Stimulated activated CD8-positive, alpha-beta memory T cell treated with anti-CD3 and anti-CD28 coated beads, Interleukin-4, amount 100 ng/mL, for 4 hours (primary cell): ENCODE results near the gene NCOA4.
"Not testable (repeated sequence)": the region's sequence is repeated elsewhere in the genome, so short reads cannot be mapped to it uniquely, and the experiment has no call there.

Source experiments
- DNase-seq, 2 donors: peaks; one replicate each; pipeline ENCODE4 v3.0.0-alpha.2; 2020; ENCODE audit warnings: low read depth in 2 of 2, low spot score in 1 of 2

Gene NCOA4

DNA sequence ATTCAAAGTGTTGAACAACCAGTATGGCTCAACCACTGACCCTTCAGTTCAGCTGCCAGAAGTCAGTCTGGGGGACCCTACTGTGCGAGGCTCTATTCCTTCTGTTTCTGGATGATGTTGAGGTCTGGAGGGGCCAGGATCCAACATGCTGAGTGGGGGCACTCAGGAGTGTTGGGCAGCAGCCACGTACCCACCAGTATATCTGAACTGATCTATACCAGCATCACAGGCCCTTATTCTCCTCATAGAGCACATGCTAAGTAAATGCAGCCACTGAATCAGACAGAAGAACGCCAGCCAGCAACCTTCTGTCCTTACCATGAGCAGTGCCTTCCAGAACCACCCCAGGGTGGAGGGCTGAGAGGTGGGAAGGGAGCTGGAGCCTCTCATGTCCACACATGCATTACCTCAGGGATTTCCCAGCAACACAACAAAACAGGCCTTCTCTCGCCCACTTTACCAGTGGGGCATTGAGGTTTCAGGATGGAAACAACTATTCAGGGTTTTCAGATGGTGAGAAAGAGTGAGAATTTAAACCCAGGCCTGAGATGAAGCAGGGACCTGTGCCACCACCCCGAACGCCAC, 22.5 kb upstream of the NCOA4 start:
- no peak for DNase-seq

DNA sequence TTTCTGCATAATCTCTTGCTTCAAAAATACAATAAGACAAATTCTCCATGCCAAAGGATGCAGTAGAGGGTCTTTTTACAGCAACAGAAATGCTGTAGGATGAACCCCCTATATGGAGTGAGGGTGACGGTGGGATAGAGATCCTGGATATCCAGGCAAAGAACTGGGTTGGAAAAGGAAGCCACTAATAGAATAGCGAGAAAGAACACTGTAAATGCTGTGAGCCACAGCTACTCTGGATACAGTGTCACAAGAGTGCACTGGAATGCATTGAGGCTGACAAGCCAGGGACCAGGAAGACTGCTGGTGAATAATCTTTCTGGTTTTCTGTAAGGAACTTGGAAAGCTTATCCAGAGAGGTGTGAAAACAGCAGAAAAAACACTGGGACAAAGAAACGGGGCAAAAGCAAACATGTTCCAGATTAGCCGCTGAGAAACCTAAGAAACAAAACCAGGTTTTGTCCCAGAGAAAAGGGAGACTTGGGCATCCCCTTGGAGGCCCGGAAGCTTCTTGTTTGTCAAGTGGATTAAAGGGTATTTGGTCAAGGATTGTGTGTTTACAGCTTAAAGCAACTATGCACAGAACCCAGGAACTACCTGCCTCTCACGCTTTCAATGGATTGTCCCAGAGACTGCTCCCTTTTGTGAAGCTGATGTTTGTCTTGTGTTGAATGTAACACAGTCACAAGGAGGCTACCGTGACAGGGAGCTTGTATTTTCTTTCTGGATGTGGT, 21.8 kb upstream of the NCOA4 start:
- no peak for DNase-seq

DNA sequence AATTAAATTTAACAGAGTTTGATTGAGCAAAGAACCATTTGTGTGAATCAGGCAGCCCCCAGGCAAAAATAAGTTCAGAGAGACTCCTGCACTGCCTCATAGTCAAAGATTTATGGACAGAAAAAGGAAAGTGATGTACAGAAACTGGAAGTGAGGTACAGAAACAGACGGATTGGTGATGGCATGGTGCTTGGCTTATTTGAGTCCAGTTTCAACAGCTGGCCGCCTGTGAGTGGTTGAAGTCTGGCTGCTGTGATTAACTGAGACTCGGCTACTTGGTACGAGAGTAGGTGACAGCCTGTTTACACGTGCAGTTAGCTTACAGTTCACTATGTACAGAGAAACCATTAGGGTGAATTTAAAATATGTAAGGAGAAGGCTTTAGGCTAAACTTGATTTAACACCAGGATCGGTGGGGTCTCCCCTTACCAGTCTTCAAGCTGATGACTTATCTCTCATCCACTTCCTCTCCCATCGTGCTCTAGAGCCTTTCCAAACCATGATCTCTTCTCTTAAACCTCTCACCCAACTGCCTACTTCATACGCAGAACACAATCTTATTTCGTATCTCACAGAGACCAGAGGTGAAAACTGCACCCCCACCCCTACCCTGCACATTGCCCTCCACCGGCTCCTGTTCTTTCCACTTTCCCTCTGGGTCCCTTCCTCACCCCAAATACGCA, 20.7 kb upstream of the NCOA4 start:
- no peak for DNase-seq

DNA sequence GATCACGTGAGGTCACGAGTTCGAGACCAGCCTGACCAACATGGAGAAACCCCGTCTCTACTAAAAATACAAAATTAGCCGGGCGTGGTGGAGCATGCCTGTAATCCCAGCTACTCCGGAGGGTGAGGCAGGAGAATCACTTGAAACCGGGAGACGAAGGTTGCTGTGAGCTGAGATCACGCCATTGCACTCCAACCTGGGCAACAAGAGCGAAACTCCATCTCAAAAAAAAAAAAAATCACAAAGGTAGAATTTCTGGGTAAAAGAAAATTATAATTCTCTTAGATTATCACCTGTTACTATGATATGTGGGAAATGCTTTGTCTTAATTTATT, 19.0 kb upstream of the NCOA4 start:
- not testable (repeated sequence) for DNase-seq

DNA sequence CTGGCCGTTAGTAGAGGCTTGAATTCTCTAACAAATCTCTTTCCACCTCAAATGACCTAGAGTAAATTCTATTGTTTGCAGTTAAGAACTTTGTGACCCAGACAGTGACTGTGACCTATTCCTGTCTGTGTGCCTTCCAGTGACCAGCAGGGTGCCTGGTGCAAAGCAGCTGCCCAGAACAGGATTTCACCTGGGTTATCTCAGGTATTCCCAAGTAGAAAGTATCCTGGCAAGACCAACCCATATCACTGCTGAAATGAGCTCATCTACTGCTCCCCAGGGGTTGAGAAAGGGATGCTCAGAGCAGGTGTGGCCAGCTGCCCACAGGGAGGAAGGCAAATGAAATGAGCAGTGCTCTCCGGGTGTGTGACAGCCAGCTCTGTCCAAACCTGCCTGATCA, 17.7 kb upstream of the NCOA4 start:
- no peak for DNase-seq

DNA sequence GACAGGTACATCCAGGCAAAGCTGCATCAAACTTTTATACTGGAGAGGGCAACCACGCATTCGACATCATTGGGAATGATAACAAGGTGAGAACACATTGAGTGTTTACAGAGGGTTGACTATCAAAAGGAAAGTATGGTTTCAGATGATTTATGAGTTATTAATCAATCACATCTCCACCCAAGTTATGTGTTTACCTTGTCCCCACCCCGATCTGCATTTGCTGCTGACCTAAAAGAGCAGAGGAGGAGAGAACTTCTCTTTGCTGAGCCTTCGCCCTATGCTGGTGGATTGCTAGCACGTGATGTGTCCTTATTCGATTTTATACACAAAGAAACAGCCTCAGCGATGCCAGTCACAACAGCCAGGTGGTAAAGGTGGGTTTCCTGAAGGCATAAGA, 15.8 kb upstream of the NCOA4 start, which contains the start of gene MSMB:
Gene MSMB, minus strand, starts transcription at position 9 of the 400 bp plus-strand sequence. CDS start 32 bp downstream, outside the sequence.
- no peak for DNase-seq

DNA sequence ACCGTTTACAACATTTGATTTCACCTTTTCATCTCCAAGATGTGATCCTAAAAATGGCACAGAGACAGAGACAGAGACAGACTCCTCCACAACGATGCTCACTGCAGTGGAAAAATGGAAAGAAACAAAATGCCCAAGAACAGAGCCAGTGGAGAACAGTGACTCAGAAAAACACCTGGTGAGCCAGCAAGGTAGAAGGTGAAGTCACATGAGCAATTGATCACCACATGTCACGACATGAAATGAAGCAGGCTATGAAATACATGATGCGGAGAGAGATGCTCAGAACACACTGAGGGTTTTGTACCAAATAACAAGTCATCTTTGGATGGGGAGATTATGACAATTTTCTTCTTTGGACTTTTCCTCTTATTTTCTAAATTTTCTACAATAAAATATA, 12.1 kb upstream of the NCOA4 start:
- DNase-seq, result no peak

DNA sequence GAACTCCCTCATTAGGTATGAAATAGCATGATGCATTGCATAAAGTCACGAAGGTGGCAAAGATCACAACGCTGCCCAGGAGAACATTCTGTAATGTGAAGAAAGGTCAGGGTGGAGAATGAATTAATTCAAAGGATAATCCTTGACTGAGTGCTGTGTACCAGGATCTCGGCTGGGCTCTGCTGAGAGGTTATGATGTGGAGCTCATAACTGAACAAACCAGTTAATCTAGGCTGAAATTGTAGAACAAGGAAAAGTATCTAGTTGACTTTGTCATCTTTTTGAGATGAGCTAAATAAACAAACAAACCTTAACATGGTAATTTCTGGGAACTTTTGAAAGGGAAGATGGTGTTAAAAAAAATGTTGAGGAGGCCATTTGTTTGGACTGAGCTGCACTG, 9.6 kb upstream of the NCOA4 start:
- DNase-seq, result no peak

DNA sequence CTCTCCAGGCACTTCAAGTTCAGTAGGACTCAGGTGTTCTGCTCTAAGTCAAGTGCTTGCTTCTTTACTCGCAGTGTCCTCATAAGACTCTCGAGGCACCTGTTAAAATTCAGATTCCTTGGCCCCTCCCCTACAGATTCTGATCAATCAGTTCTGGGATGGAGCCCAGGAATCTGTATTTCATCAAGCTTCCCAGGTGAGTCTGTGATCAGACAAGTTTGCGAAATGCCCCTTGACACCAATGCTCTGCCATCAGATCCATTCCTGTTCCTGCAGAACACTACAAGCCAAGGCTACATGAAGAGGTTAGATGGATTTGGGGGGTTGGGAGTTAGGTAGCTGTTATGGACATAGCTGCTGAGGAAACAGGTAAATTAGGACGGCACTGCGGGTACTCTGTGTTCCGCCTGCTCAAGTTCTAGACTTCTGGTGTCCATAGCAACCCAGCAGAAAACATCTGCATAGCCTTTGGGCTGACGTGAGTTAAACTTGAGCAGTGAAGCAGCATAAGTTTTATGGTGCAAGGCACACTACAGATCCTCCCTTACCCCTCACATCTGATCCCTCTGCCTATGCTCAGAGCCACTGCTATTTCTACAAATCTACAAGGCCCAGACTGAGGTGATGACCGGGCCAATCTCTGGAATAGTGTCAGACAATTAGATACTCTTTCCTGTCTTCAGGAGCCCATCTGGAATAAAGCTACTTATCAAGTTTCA, 6.8 kb upstream of the NCOA4 start:
- no peak for DNase-seq

DNA sequence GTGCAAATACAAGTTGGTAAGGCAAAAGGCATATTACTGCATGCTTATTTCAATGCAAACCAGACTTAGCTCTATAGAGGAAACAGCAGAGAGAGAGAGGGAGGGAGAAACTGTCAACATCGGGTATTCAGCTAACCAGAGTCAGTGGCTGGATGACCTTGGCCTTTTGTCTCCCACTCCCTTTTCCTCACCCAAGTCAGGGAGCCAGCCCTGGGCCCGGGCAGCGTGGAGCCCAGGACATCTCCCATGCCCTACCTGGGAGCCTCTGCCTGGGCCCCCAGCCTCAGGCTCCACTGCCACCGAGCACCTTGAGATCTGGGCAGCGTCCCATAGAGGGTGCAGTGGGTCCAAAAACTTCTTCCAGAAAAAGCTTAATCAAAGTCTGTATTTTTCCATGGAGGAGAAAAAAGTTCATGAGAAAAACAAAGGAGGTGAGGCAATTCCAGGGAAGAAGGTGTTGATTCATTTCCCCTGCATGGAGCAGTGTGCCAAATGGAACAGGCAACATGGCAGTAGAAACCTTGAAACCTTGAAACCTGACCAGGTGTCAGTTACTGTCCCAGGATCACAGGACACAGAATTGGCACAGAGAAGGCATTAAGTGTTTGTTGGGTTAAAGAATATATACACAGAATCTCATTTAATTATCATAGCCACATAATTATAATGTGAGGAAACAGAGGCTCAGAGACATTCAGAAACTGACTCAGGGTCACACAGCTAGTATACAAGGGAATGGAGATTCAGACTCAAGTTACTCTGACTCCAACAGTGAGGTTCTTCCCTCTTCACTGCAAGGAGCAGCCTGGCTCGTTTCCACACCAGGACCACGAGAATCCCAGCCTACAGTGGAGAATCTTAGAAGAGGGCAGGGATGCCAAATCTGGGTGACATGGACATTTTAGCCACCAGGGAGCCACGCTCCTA, 5.8 kb upstream of the NCOA4 start:
- DNase-seq, result no peak

DNA sequence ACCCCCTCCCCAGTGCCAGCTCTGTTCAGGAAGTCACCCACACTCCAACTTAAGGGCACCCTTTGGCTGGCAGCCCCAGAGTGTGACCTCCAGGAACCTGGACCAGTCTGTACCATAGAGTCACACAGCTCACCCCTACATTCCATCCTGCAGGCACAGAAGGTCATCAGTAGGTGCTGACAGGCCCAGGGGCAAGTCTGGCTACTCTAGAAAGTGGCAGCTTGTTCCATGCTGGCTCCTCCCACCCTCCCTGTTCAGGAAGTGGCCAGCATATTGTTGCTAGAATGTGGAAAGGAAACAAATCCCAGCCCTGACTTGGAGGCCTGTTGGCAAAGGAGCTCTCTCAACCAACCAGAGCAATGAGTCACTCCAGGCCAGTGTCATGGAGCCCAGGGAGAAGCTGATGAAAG, 3.2 kb upstream of the NCOA4 start:
- DNase-seq, result no peak

DNA sequence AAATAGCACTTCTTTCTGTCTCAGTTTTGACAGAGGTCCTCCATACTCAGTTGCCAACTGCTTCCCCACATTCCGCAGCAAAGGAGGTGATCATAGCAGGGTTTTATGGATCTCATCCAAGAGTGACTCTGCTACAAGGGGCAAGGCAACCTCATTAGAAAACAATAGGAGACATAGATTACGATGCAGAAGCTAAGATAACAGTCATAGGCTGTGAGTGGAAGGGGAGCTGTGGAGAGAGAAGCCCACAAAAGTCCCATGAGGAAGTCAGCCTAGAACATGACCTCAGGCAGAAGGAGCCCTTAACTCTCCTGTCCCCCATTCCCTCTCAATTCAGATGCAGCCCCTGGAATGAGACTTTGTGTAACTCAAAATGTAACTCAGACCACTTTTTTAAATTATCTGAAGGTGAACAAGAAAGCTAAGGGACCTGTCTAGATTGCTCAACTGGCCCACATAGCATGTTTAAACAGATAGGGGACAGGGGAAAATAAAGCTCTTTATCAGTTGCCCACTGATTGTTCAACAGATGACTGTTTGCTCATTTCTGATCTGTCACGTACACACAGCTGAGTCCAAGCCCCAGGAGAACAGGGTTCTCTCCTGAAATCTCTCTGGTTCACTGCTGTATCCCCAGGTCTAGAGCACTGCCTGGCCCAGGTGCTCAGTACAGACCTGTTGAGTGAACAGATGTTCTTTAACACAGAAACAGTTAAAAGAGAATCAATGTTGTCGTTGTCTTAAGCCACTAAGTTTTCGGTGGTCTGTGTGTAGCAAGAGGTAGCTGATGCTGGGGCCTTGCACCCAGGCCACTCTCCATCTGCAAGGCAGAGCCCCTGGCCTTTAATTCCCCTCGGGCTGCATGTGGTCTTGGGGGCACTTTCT, 1.5 kb upstream of the NCOA4 start:
- DNase-seq, result no peak

DNA sequence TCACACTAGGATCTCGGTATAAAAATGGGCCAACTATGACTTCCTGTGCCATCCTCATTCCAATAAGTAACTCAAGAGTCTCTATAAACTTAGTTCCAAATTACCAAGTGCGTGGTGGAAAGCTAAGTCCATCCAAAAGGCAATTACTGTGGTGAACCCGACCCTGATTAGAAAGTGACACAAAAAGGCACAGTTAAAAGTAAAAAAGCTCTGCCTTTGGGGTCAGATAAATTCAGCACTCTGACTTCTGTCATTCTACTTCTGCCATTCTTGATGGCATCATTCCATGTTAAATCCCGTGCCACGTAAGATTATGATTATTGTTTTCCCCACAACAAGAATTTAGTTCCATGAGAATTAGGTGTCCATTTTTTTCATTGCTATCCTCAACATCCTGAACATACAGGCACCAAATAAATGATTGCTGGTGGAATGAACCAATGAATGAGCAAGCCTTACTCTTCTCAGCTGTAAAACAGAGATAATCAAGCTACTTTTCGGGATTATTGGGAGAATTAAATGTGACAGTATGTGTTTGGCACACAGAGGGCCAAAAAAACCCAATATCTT, 877 bp downstream of the NCOA4 start:
- no peak for DNase-seq

DNA sequence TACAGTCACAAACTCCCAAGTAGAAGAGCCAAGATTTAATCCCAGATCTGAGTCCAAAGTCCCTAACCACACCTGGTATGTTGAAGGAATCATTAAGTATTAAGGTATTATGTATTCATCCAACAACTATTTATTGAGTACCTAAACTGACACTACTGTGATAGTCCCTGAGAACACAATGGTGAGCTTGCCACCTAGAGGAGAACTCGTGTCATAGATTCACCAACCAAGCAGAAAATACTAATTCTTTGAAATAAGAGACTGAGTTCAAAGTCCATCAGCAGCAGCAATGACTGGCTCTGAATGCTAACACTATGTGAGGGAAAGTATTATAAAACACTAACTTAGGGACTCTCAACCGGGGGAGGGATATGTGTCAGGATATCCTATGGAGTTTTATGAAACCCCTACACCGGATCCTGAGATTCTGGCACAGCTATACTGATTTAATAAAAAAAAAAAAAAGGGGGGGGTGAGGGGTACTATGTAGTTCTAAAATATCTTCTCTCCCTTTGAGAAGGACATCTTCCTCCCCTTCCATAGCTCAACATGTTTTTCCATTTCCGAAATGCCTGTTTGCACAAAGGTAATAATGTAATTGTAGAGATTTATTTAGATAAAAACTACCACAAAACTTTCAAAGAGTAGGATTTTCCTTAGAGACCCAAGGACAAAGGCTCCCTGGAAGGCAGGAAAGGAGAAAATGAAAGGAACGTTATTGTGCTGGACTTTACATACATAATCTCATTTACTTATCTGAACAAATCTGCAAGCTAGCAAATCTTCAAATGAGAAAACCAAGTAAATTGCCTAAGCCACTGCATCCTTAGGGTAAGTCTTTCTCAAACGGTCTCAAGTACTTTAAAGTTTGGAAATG, 1.6 kb downstream of the NCOA4 start:
- DNase-seq, result no peak

DNA sequence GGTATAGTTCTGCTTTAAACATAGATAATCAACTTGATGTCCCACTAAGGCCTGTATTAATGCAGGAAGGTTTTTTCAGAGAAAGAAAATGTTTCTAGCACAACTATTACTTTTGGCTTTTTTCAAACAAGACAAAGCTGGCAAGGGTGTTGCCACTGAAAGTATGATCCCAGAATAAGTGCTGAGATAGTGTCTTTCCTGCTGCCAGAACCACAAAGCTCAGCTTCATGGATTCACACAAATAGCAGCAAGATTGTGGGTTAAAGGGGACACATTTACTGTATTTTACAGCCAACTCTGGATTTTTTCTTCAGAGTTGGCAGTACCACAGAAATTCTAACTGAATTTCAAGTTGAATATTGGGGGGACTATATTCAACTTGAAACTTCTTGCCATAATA, 4.3 kb downstream of the NCOA4 start:
- DNase-seq, result no peak

DNA sequence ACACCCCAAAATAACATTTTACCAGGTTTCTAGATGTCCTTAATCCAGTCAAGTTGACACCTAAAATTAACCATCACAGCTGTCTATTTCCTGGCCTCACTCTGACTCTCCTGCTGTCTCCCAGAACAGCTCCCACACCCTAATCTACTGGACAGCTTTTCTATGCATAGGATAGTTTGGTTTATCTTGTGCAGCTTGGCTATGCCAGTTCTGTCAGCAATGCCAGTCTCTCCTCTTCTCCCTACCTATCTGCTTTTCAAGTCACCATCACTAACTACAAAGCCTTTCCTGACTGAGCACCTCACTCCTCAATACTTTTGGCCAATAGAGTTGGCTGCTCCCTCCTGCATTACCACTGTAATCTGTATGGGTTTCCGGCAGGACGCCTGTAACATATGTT, 5.0 kb downstream of the NCOA4 start:
- no peak for DNase-seq

DNA sequence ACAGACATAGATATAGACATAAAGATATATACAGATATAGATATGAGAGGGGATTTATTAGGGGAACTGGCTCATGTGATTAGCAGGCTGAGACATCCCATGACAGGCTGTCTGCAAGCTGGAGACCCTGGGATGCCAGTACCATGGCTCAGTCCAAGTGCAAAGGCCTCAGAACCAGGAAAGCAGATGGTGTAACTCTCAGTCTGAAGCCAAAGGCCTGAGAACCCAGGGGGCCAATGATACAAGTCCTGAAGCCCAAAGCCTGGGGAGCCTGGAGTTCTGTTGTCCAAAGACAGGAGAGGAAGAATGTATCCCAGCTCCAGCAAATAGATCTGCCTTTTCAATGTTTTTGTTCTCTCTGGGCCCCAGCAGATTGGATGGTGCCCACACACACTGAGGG, 5.5 kb downstream of the NCOA4 start:
- no peak for DNase-seq

DNA sequence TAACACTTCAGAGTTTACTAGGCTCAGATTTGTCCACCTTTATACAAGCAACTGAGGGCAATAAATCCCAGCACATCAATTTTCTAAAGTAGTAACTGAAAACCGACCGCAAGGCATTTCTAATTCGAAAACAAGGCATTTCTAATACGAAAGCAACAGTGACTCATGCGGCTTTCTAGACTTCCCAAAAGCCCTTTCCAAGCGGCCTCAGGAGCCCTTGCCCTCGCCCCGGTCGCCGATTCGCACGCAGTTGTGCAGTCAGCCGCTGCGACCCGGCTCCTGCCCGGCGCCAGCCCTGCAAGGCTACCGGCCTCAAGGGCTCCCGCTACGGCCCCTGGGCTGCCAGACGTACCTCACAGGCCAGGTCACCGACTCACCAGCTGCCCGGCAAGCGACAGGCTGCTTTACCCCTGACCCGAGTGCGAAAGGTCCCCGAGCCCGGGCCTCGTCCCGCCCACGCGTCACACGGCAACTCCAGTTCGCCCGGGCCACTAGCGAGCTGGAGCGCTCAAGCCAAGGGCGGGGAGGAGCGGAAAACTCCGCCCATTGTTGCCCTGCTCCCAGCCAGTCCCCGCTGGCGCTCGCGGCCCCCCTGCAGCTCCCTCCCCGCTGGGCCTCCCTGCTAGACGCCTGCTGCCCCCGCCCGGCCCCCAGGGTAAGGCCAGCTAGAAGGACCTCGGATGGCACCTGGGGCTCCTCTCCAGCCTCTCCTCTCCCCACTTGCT, 7.3 kb downstream of the NCOA4 start:
- peak; percentile 42 to 61 for DNase-seq
